ENCODE data around the gene MEP1A.
"Not testable (repeated sequence)": the region's sequence is repeated elsewhere in the genome, so short reads cannot be mapped to it uniquely, and the experiment has no call there.

Gene MEP1A

DNA sequence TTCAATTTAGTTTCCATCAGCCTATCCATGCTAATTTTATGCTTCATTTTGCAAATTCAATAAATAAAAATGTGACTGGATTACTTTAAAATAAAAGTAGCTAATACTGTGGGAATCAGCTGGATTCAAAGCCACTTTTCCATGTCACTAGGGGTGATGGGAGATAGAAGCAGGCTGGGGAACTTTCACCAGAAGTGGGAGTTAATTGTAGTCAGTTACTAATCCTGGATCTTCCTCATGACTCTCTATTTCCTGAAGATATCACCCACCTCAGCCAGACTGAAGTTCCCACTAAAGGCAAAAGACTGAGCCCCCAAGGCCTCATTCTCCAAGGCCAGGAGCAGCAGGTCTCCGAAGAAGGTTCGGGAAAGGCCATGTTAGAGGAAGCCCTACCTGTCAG is 41.8 kb downstream of the MEP1A start:
- not testable (repeated sequence) for DNase-seq (ENCODE audit: low read depth)

DNA sequence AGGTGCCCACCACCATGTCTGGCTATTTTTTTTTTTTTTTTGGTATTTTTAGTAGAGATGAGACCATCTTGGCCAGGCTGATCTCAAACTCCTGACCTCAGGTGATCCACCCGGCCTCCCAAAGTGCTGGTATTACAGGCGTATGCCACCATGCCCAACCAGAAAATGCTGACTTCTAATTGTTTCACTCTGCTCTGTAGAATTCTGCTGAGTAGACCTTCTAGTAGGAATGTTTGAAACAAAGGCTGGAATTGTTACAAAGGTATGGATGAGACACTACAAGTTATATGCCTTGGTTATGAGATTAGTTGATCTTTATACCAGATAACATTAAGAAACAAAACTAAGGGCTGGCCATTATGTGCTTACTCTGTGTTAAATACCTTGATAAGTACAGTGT is 44.8 kb downstream of the MEP1A start:
- no peak for DNase-seq (ENCODE audit: low read depth)

DNA sequence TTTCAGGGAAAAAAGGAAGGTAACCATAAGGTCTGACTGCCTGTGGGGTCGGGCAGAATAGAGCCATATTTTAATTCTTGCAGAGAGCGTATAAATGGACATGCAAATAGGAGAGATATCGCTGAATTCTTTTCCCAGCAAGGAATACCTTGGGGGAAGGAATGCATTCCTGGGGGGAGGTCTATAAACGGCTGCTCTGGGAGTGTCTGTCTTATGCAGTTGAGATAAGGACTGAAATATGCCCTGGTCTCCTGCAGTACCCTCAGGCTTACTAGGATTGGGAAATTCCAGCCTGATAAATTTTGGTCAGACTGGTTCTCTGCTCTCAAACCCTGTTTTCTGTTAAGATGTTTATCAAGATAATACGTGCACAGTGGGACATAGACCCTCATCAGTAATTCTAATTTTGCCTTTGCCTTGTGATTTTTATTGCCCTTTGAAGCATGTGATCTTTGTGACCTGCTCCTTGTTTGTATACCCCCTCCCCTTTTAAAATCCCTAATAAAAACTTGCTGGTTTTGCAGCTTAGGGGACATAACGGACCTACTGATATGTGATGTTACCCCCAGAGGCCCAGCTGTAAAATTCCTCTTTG is 49.2 kb downstream of the MEP1A start:
- not testable (repeated sequence) for DNase-seq (ENCODE audit: low read depth)

DNA sequence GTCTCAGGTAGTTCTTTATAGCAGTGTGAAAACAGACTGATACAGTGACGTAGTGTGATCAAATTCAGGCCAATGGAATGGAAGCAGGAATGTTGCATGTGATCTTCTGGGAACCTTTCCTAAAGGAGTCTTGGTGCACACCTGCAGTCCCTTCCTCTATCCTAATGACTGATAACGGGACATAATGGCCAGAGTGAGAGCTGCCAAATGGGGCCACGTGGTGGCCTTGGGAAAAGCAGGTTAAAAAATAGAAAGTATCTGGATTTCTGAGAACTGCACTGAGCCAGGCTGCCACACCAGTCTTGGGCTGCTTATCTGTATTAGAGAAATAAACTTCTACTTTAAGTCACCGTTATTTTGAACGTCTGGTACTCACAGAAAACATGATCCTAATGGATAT is 51.9 kb downstream of the MEP1A start:
- DNase-seq (ENCODE audit: low read depth): no peak

DNA sequence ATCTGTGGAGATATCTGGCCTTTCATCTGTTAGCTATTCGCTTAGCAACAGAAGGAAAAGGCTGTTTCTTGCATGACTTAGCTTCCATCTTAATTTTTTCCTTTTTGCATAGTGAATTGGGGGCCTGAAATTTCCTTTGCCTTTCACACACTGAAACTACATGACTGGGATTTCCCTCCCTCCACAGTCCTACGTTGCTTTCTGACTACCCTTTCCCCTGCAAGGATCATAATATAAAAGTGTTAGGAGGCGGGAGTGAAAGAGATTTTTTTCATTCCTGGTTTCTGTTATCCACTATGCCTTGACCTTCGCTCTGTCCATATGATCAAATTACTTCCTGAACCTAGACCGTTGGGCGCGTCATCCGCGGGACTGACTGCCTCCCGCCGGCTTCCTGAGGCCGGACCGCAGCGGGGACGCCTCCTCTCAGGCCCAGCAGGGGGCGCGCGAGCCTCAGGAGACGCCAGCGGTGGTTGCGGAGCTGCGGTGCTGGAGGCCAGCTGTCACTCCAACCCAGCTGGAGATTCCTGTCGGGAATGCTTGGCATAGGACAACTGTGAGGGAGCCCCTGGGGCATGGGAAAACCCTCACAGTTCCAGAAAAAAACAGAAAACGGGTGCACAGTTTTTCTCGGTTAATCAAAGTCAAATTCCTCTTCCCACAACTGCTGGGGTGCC is 55.6 kb downstream of the MEP1A start:
- DNase-seq (ENCODE audit: low read depth): peak; percentile 47

DNA sequence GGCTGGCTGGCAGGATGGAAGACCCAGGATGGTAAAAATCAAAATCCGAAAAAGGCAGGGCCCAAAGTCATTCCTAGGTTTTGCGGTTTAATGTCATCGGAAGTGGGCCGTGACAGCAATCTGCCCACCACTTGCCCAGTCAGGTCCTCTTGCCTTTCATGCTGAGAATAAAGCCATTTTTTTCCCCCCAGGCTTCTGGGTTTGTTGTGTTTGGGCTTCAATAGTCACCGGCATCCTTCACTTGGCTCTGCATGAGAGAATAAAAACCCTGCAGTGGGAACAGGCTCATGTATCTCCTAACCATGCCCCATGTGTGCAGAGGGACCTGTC is 56.1 kb downstream of the MEP1A start:
- no peak for DNase-seq (ENCODE audit: low read depth)

DNA sequence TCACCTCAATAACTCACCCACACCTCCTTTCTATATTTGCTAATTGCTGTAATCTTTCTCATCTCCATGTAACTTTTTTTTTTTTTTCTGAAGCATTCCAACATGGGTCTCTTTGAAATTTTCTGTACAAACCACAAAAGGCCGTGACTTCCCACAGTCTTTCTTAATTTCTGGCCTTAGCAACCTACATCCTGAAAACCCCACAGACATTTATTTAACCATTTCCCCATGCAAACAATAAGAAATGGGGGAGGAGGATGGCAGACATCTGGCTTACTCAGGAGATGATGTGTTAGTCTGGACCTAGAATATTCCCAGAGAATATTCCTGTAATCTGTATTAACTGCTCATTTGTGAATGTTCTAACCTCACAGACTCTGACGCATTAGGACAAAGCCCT is 57.6 kb downstream of the MEP1A start:
- no peak for DNase-seq (ENCODE audit: low read depth)

DNA sequence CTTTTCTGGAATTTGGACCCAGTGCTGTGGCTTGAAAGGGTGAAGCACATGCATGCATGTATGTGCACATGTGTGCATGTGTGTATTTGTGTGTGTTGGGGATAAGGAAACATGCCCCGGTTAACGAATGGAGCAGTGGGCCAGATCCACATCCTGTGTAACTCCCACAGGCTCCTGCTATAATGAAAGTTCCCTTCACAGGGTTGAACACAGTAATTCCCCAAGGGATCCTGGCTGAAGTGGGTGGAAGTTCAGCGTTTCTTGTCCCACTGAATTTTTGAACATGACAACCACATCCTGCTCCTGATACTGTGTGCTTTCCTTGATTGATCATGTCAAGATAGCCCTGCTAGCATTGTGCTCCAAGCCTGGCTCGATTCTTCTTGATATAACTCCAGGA is 58.4 kb downstream of the MEP1A start:
- not testable (repeated sequence) for DNase-seq (ENCODE audit: low read depth)

DNA sequence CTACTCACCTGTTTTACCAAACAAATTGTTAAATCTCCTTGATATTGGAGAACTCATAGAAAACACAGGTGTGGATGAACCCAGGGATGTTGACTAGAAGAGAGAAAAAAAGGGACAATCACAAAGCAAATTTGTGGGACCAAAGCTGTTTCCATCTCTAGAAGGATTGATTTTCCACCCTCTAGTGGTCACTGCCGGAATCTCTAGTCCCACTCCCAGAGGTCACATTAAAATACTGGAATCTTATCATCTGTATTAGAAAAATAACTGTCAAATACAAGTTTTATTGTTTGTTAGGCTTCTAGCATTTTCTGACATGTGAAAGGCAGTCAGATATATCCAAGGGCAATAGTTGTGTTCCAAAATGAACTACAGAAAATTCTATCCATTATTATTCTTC is 62.8 kb downstream of the MEP1A start:
- not testable (repeated sequence) for DNase-seq (ENCODE audit: low read depth)

DNA sequence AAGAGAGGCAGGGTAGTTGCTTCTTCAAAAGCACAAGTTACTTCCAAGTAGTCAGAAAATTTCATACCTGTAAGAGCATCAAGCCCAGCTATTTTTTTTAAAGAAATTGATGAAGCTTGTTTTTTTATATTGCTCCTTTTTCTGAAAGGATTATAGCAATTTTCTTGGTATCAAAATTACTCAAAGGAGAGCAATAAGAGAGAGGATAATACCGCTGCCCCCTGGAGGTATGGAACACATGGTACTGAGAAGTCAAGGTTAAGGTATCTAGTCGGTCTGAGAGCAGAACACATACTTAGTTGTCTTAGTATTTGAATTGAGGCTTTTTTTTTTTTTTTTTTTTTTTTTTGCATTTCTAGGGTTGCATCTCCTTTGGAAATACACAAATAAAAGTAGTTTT is 69.2 kb downstream of the MEP1A start:
- no peak for DNase-seq (ENCODE audit: low read depth)

DNA sequence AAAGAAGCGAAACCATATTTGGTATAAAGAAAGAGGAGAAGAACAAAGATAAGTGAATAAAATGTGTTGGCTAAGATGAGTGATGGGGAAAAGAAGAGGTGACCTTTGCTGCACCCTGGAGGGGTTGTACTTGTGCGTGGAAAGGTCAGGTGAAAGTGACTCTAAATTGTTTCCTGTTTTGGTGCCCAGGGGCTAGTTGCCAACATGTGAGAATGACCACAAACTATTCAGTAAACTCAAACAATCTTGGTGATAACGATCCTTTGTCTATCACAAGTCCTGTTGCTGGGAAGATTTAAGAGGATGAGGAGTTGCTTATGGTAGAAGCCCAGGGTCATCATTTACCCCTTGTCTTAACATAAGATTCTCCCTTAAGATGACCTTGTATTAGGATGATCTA is 70.6 kb downstream of the MEP1A start:
- no peak for DNase-seq (ENCODE audit: low read depth)

DNA sequence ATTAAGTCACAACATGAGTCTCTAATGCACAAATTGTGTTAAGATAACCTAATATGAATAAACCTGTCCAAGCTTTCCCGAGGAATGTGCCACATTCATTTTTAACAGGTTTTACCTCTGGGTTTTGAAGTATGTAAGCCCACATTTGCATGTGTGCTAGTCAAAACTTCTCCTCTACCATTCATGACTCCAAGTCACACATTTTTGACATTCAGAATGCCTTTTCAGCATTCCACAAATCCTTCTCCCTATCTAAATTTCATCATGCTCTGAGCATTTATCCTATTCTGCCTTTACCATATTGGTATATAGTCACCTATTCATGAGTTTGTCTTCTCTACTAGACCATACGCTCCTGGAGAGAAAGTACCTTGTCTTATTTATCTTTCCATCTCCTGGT is 72.0 kb downstream of the MEP1A start:
- no peak for DNase-seq (ENCODE audit: low read depth)

DNA sequence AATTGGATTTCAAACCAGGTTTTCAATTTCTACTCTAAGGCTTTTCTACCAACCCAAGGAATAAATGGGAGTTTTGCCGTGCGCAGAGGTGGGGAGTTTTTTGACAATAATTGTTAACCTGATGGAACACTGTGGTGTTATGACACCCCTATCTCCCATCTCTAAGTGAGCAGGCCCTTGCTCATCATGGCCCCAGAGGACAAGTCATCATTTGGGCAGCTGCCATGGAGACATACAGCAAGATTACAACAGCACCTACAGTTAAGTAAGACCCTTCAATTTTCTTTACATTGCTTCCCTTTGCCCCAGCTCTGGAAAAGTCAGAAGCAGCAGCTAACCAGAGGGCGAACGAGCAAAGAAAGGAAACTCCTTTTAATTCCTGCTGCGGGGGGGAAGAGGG is 74.2 kb downstream of the MEP1A start:
- DNase-seq (ENCODE audit: low read depth): no peak

DNA sequence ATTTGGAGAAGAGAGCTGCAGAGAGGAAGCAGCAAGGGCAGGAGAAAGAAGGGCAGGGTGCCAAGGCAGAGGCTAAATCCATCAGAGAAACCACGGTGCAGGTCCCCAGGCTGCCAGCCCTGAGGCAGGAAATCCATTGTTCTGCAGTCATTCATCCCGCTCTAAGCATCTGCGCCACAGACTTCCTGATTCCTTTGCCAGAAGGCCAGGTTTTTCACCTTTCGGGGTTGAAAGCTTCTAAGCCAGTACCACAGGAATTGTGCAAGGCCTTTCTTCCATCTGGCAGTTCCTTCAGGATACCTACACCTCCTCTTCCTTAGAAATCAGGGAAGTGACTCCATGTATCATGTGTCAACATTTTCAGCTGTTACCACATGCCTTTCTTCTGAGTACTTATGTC is 82.9 kb downstream of the MEP1A start:
- no peak for DNase-seq (ENCODE audit: low read depth)

DNA sequence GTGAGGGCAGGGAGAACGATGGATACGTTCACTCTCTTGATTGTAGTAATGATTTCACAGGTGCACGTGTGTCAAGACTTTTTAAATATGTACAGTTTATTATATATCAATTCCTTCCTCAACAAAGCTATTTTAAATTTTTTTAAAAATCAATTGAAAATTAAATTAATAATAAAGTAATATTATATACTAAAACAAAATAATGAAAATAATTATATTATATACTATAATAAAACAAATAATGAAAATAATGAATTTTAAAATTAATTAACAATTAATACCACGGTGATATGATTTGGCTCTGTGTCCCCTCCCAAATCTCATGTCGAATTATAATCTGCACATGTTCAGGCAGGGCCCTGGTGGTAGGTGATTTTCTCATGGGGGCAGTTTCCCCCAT is 85.8 kb downstream of the MEP1A start:
- DNase-seq (ENCODE audit: low read depth): no peak

DNA sequence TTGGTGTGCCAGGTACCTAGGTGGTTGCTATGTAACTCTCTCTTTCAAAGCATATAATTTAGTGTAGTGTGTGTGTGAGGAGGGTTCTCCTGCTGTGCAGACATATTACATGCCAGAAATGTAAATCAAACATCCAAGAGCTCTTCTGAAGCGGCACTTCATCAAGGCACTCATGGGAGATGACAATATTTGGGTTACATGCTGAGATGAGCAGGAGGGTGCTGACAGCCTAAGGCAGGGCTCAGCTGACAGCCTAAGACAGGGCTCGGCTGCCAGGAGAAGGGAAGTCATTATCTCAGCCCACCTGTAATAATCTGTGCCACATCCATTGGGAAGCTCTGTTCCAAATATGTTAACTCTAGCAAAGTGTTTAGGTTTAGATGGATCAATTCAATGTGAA is 89.5 kb downstream of the MEP1A start:
- DNase-seq (ENCODE audit: low read depth): no peak

DNA sequence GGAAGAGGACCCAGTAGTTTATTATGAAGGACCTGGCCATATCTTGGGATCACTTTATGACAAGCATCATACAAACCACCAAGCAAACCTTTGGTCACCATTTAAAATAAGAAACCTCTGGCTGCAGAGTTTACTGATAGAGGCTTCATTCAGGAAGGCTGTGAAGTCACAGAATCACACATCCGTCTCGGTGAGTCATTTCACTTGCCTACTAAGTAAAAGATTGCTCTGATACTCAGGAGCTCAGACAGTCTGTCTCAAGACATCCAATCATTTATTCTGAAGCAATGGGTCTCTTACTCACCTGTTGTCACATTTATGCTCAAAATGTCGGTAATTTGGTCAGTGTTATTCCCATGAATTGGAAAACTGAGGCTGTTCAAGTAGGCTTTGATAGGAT is 94.8 kb downstream of the MEP1A start:
- no peak for DNase-seq (ENCODE audit: low read depth)

DNA sequence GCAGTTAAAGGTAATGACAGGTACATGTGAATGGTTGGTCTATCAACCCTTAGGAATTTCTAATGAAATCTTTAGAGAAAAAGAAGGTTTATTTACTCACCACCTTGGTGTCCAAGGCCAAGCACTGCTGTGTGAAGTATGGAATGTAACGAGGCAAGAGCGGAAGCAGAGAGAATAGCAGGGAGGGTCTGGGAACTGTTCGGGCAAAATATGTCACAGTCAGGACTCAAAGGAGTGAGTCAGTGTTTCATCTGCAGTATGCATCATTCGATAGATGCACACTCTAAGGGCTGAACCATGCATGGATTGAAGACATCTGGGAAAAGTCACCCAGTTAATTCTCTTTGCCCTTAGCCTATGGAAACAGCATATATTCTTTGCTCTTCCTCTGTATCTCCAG is 95.4 kb downstream of the MEP1A start:
- DNase-seq (ENCODE audit: low read depth): no peak

All from stimulated activated CD8-positive, alpha-beta memory T cell treated with anti-CD3 and anti-CD28 coated beads, Interleukin-15, amount 100 ng/mL, for 24 hours (primary cell).